ENCODE measurements around the gene HLA-A. TPM values are rescaled to one million over a fixed set of nuclear protein-coding genes. Genes with fewer than 3 reads are reported as not detected.
"Not testable (repeated sequence)": the region's sequence is repeated elsewhere in the genome, so short reads cannot be mapped to it uniquely, and the experiment has no call there.

The HLA-A gene
- total and polyA plus RNA-seq, 2 experiments from 2014 or later = 170 to 203 TPM

GRCh38 chr6:29977425-29977727 is 35.0 kb downstream of the HLA-A start:
- no peak for DNase-seq (ENCODE audit: low spot score)
- H3K4me1 ChIP-seq (ENCODE audit: insufficient read depth) = peaks cover 17% of the 10 kb centered on the region
- H3K27me3 ChIP-seq (ENCODE audit: insufficient read depth) = peaks cover 70% of the 10 kb centered on the region
- H3K4me2 ChIP-seq = peak overlapping the region; percentile 75
- Mint-ChIP-seq H3K4me3 (peak overlapping the region; percentile 80), H3K4me1 (peaks cover 25% of the 10 kb centered on the region), H3K9me3 (no peaks in the 10 kb centered on the region; the same call in 1 of the 3 replicates), H3K36me3 (ENCODE audit: low read depth) (no peaks in the 10 kb centered on the region; the same call in 1 of the 3 replicates), H3K27ac (no peak overlapping the region), H3K27me3 (ENCODE audit: insufficient read depth, low read depth, poor library complexity) (peaks cover 55% of the 10 kb centered on the region)
- no peaks in the 10 kb centered on the region for H3K9me2 ChIP-seq (ENCODE audit: insufficient read depth)
- H3F3A ChIP-seq (replicated peaks; ENCODE audit: low read depth) = no peaks in the 10 kb centered on the region
- TF ChIP-seq STAT1 (IDR thresholded peaks at IDR 0.05; ENCODE audit: unreplicated experiment) (no peak), EZH2 (IDR thresholded peaks at IDR 0.05; ENCODE audit: low read depth, unreplicated experiment) (peak; percentile 8), ZNF114 (CRISPR knock-in tag; IDR thresholded peaks at IDR 0.05) (no peak)
- peak overlapping the region; percentile 48 for H3K4me3 ChIP-seq
- H2AFZ ChIP-seq = peak overlapping the region; percentile 76
- ATAC-seq = no peak
- H3K36me3 ChIP-seq (ENCODE audit: insufficient read depth) = no peaks in the 10 kb centered on the region
- H4K20me1 ChIP-seq (replicated peaks; ENCODE audit: insufficient read depth) = 0 out of 2 replicates have a peak, but pooled peaks cover 7% of the 10 kb centered on the region
- no peaks in the 10 kb centered on the region for H3K79me2 ChIP-seq (replicated peaks; ENCODE audit: insufficient read depth)
- H3K27ac ChIP-seq (ENCODE audit: low read depth) = no peak overlapping the region

GRCh38 chr6:29980013-29980412 is 37.7 kb downstream of the HLA-A start:
- not testable (repeated sequence) for H3K36me3 Mint-ChIP-seq (ENCODE audit: low read depth); H3K27ac Mint-ChIP-seq; ATAC-seq; H4K20me1 ChIP-seq (replicated peaks; ENCODE audit: insufficient read depth); H3F3A ChIP-seq (replicated peaks; ENCODE audit: low read depth); H3K79me2 ChIP-seq (replicated peaks; ENCODE audit: insufficient read depth); H3K9me2 ChIP-seq (ENCODE audit: insufficient read depth); H3K4me3 ChIP-seq; DNase-seq (ENCODE audit: low spot score); H3K36me3 ChIP-seq (ENCODE audit: insufficient read depth); H3K4me2 ChIP-seq; H3K27ac ChIP-seq (ENCODE audit: low read depth); H3K4me3 Mint-ChIP-seq; H3K9me3 Mint-ChIP-seq; H2AFZ ChIP-seq
- peaks cover 21% of the 10 kb centered on the region for H3K4me1 Mint-ChIP-seq
- H3K27me3 Mint-ChIP-seq (ENCODE audit: insufficient read depth, low read depth, poor library complexity) = peaks cover 38% of the 10 kb centered on the region
- Histone ChIP-seq H3K4me1 (ENCODE audit: insufficient read depth) (peaks cover 13% of the 10 kb centered on the region), H3K27me3 (ENCODE audit: insufficient read depth) (peaks cover 44% of the 10 kb centered on the region)

- H3K36me3 ChIP-seq (ENCODE audit: insufficient read depth) = no peaks in the 10 kb centered on the region
- Mint-ChIP-seq H3K4me1 (peaks cover 17% of the 10 kb centered on the region), H3K4me3 (no peak overlapping the region), H3K27ac (no peak overlapping the region), H3K9me3 (no peaks in the 10 kb centered on the region; the same call in 2 of the 3 replicates), H3K36me3 (ENCODE audit: low read depth) (no peaks in the 10 kb centered on the region; the same call in 2 of the 3 replicates), H3K27me3 (ENCODE audit: insufficient read depth, low read depth, poor library complexity) (peaks cover 33% of the 10 kb centered on the region)
- peaks cover 39% of the 10 kb centered on the region for H3K27me3 ChIP-seq (ENCODE audit: insufficient read depth)
- H3K27ac ChIP-seq (ENCODE audit: low read depth) = no peak overlapping the region
- ATAC-seq = no peak
- no peak for DNase-seq (ENCODE audit: low spot score)
- H2AFZ ChIP-seq = no peak overlapping the region
- 0 out of 2 replicates have a peak, but pooled peaks cover 7% of the 10 kb centered on the region for H4K20me1 ChIP-seq (replicated peaks; ENCODE audit: insufficient read depth)
- no peak overlapping the region for H3K4me3 ChIP-seq
- no peak overlapping the region for H3K4me2 ChIP-seq
- TF ChIP-seq EZH2phosphoT487 (IDR thresholded peaks at IDR 0.05; ENCODE audit: unreplicated experiment) (no peak), ETS1 (IDR thresholded peaks at IDR 0.05) (no peak), CREB1 (CRISPR knock-in tag; IDR thresholded peaks at IDR 0.05; ENCODE audit: low read depth) (no peak), ZNF114 (CRISPR knock-in tag; IDR thresholded peaks at IDR 0.05) (no peak), NANOG (IDR thresholded peaks at IDR 0.05; ENCODE audit: borderline replicate concordance) (no peak), REST (IDR thresholded peaks at IDR 0.05; ENCODE audit: unreplicated experiment) (no peak), EZH2 (IDR thresholded peaks at IDR 0.05; ENCODE audit: low read depth, unreplicated experiment) (no peak), CTCF (conservative IDR thresholded peaks at IDR 0.05; ENCODE audit: low read depth in 2 of 2) (no peak), STAT1 (IDR thresholded peaks at IDR 0.05; ENCODE audit: unreplicated experiment) (no peak), POLR2AphosphoS5 (IDR thresholded peaks at IDR 0.05; ENCODE audit: low read depth) (no peak)
- no peaks in the 10 kb centered on the region for H3F3A ChIP-seq (replicated peaks; ENCODE audit: low read depth)
- H3K79me2 ChIP-seq (replicated peaks; ENCODE audit: insufficient read depth) = no peaks in the 10 kb centered on the region
- H3K9me2 ChIP-seq (ENCODE audit: insufficient read depth) = no peaks in the 10 kb centered on the region
- peaks cover 11% of the 10 kb centered on the region for H3K4me1 ChIP-seq (ENCODE audit: insufficient read depth)
These were observed 38.2 kb downstream of the HLA-A start for GRCh38 chr6:29980511-29980910.
